ENCODE results near the gene ACR.

The ACR gene

GRCh38 chr22:50699756-50700386, 38.1 kb upstream of the ACR start:
- H3K4me3 ChIP-seq (ENCODE audit: low read length): no peak overlapping the region
- TF ChIP-seq CTCF (IDR thresholded peaks at IDR 0.05; ENCODE audit: insufficient read depth, low read depth, low read length, missing control alignments): peak; percentile 44
- DNase-seq (ENCODE audit: low read depth): no peak

- DNase-seq (ENCODE audit: low read depth): no peak
- no peak for TF ChIP-seq CTCF (IDR thresholded peaks at IDR 0.05; ENCODE audit: insufficient read depth, low read depth, low read length, missing control alignments)
- H3K4me3 ChIP-seq (ENCODE audit: low read length): no peak overlapping the region
These were observed 37.5 kb upstream of the ACR start for GRCh38 chr22:50700387-50701075.

- no peak overlapping the region for H3K4me3 ChIP-seq (ENCODE audit: low read length)
- TF ChIP-seq CTCF (IDR thresholded peaks at IDR 0.05; ENCODE audit: insufficient read depth, low read depth, low read length, missing control alignments): no peak
- no peak for DNase-seq (ENCODE audit: low read depth)
These were observed 37.0 kb upstream of the ACR start for GRCh38 chr22:50701076-50701419.

GRCh38 chr22:50701428-50702154, 36.4 kb upstream of the ACR start:
- no peak for DNase-seq (ENCODE audit: low read depth)
- no peak for TF ChIP-seq CTCF (IDR thresholded peaks at IDR 0.05; ENCODE audit: insufficient read depth, low read depth, low read length, missing control alignments)
- no peak overlapping the region for H3K4me3 ChIP-seq (ENCODE audit: low read length)

- no peak for DNase-seq (ENCODE audit: low read depth)
- H3K4me3 ChIP-seq (ENCODE audit: low read length): no peak overlapping the region
- no peak for TF ChIP-seq CTCF (IDR thresholded peaks at IDR 0.05; ENCODE audit: insufficient read depth, low read depth, low read length, missing control alignments)
These were observed 35.7 kb upstream of the ACR start for GRCh38 chr22:50702261-50702671.

- no peak for DNase-seq (ENCODE audit: low read depth)
- H3K4me3 ChIP-seq (ENCODE audit: low read length): no peak overlapping the region
- TF ChIP-seq CTCF (IDR thresholded peaks at IDR 0.05; ENCODE audit: insufficient read depth, low read depth, low read length, missing control alignments): no peak
These were observed 34.9 kb upstream of the ACR start for GRCh38 chr22:50702821-50703725.

Data from epithelial cell of esophagus (primary cell).